ENCODE data around the gene PAFAH2.
"Not testable (repeated sequence)": the region's sequence is repeated elsewhere in the genome, so short reads cannot be mapped to it uniquely, and the experiment has no call there.

PAFAH2 gene

GRCh38 chr1:25979210-25979609 lies 18.7 kb downstream of the PAFAH2 start:
- no peak for DNase-seq

GRCh38 chr1:25978403-25978802 lies 19.5 kb downstream of the PAFAH2 start:
- DNase-seq = no peak

DNA sequence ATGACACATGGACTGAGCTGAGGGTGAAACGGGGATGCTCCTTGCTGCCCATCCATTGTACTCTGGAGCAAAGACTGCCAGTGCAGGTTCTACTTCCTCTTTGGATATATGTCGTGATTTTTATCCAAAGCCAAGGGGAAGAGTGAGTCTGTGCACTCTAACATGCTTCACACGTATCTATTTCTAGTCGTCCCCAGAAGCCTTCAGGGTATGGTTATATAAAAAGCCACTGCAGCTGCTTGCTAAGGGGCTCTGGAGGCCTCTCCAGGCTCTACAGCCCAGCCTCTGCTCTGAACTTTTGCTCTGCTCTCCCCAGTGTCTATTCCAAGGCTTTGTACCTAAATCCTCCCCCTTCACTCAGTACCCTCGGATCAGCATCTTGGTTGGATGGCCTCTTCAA lies 20.1 kb downstream of the PAFAH2 start:
- DNase-seq = no peak

DNA sequence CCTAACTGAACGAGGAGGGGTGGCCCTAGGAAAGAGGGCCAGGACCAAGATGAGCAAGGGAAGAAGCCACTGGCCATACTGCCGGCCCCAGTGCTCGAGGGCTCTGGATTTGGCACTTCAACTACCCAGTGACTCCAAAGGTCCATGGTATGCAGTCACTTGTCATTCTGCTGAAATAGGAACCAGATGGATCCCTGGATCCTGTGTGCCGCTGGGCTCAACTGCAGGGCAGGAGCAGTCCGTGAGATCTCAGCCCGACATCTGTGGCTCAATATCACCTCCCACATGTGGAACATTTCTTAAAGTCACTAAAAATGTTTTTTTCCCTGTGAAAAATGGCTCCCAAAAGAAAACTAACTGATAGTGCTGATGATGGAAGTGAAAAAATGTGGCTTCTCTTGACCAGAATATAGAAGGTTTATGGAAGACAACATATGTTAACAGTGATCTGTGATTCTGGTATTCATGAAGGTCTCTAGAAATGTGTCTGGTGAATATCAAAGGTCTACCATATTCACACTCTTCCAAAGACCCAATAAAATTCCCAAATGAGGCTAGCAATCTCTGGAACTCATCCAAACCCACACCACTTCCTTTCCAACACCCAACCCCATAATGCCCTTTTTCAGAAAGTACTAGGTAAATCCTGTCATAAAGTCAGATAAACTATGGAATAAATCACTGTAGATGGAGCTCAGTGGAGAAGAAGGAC lies 24.1 kb downstream of the PAFAH2 start:
- no peak for DNase-seq

GRCh38 chr1:25971811-25972180 lies 26.1 kb downstream of the PAFAH2 start:
- no peak for DNase-seq

- peak; percentile 21 for DNase-seq
Observed at GRCh38 chr1:25971066-25971810, 26.6 kb downstream of the PAFAH2 start.

- no peak for DNase-seq
Observed at GRCh38 chr1:25967308-25967707, 30.6 kb downstream of the PAFAH2 start.

GRCh38 chr1:25959611-25960010 lies 38.3 kb downstream of the PAFAH2 start:
- no peak for DNase-seq

GRCh38 chr1:25958465-25958864 lies 39.4 kb downstream of the PAFAH2 start:
- no peak for DNase-seq

DNA sequence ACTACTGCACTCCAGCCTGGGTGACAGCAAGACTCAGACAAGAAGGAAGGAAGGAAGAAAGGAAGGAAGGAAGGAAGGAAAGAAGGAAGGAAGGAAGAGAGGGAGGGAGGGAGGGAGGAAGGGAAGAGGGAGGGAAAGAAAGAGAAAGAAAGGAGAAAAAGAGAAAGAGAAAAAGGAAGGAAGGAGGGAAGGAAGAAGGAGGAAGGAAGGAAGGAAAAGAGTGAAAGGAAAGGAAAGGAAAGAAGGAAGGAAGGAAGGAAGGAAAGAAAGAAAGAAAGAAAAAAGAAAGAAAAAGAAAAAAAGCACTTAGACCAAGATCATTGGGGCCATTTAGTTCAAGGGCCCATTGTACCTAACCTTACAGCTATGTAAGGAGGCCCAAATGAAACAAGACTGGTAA lies 42.3 kb downstream of the PAFAH2 start:
- no peak for DNase-seq

DNA sequence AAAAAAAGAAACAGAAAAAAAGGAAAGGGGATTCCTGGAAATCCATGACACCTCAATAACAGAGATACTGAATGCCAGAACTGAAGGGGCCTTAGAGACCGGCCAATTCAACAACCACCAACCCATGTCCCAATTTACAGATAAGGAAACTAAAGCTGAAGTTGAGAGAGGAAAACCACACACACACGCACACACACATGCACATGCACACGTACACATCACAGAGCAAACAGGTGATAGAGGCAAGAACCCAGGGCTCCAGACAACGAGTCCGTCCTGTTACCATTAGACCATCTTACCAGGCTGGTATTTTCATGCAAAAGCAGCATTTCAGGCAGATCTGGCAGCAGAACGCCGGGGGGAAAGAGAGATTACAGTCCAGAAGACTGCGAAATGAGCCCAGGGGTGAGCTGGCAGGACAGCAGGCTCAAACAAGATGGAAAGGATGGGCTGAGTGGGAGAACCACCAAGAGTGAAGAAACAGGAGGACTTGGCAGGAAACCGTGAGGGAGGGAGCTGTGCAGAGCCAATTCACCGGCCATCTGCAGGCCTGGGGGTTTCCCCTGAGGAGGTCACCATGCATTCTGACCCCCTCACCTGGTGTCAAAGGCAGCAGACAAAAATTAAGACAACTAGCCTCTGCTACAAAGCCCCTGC lies 43.5 kb downstream of the PAFAH2 start:
- no peak for DNase-seq

GRCh38 chr1:25952841-25953401 lies 44.9 kb downstream of the PAFAH2 start:
- DNase-seq = no peak

- DNase-seq = no peak
Observed at GRCh38 chr1:25948641-25949040, 49.2 kb downstream of the PAFAH2 start.

DNA sequence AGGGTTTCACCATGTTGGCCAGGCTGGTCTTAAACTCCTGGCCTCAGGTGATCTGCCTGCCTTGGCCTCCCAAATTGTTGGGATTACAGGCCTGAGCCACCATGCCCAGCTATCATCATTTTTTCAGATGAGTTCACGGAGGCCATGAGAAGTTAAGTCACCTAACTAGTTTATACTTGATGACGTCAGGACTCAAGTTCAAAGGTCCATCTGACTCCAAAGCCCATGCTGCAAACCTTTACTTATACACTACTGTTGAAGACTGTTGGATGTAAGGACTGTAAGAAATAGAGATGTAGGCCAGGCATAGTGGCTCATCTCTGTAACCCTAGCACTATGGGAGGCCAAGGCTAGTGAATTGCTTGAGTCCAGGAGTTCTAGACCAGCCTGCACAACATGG lies 50.8 kb downstream of the PAFAH2 start:
- no peak for DNase-seq

- no peak for DNase-seq
Observed at GRCh38 chr1:25945761-25946160, 52.1 kb downstream of the PAFAH2 start.

DNA sequence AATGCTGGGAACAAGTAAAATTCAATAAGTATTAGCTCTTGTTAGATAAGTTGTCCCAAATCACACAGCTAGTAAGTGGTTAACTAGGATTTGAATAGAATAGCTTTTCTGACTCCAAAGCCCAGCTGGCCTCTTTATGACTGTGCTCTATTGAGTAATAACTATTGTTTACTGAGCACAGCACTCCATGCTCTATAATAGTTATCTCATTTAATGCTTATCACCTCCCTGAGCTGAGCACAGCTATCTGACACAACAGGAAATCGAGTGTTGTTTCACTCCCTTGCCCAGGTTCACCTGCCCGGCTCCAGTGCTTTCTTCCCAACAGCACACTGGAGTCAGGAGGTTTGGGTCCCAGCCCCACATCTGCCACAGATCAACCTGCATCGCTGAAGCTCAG lies 52.9 kb downstream of the PAFAH2 start:
- DNase-seq = no peak

GRCh38 chr1:25943511-25943910 lies 54.4 kb downstream of the PAFAH2 start:
- DNase-seq = not testable (repeated sequence)

- DNase-seq = no peak
Observed at GRCh38 chr1:25936947-25937346, 60.9 kb downstream of the PAFAH2 start.

DNA sequence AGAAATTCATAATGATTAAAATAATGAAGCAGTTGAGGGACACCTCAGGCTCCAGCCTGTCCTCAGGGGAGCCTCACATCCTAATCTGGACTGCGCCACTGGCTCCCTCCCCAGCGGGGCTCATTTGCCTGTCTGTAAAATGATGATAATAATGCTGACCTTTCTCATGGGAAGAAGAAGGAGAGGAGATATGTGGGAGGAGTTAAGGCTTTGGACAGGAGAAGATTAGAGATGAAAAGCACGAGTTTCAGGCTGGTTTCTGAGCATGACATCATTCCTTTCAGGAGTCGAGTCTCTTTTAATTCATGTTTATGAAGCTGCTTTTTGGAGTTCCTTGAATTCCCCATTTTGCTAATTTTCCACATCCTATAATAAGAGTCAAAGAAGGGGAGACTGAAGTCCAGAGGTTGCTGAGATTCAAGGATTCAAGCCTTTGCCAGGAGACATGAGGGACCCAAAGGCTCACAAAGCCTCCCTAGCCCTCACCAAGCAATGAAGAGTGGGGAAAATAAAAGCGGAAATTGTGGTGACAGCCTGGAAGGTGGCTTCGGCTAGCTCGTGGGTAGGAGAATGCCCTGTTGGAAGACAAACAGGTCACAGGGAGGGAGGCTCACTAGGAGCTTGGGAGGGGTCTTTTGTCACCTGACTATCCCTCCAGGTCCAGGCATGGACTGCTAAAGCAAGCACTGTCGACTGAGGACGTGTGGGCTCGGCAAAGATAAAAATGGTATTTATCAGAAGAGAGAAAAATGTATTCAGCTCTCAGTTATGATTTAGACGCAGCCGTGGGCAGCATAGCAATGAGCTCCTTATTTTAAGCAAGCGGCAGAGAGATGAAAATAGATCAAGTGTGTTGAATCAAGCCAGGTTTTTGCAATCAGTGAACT lies 64.1 kb downstream of the PAFAH2 start:
- DNase-seq = no peak

GRCh38 chr1:25932811-25933400 lies 65.0 kb downstream of the PAFAH2 start:
- DNase-seq = not testable (repeated sequence)

- DNase-seq = no peak
Observed at GRCh38 chr1:25932321-25932720, 65.5 kb downstream of the PAFAH2 start.

DNA sequence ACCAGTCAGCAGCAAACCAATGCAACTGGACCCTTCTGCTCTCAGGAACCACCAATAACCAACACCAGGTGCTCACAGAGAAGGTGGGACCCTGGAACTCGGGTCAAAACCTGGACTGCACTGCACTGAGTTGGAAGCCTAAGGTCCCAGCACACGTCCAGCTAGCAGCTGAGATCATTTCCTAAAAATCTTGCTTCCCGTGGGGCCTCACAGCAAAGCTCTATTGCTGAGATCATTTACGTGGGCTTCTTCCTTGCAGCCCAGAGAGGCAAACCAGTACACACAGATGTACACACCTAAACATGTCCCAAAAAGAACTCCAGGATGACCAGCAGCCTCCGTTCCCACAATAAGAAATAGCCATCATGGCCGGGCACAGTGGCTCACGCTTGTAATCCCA lies 68.8 kb downstream of the PAFAH2 start:
- DNase-seq = no peak
